ENCODE data around the gene HPGDS. TPM values are rescaled to one million over a fixed set of nuclear protein-coding genes. Genes with fewer than 3 reads are reported as not detected.
"Not testable (repeated sequence)": the region's sequence is repeated elsewhere in the genome, so short reads cannot be mapped to it uniquely, and the experiment has no call there.

The HPGDS gene
- 28.7 and 32.3 TPM in 2 replicates for total RNA-seq (2014; rRNA removed; shearing (Covaris generic))
- polyA plus RNA-seq (2014; cell fraction: nucleus; rRNA removed), result 12.5 and 16.3 TPM in 2 replicates

- DNase-seq (ENCODE audit: extremely low read depth, low read depth), result no peak
Measured at GRCh38 chr4:94342694-94343093, at the start of gene HPGDS. Gene HPGDS, minus strand, starts transcription at chr4:94342836. Its CDS starts 8,207 bp downstream, at chr4:94334629.

GRCh38 chr4:94390804-94391410, 48.3 kb upstream of the HPGDS start:
- no peak for DNase-seq (ENCODE audit: extremely low read depth, low read depth)

- no peak for DNase-seq (ENCODE audit: extremely low read depth, low read depth)
Measured at GRCh38 chr4:94389595-94390267, 47.1 kb upstream of the HPGDS start.

GRCh38 chr4:94387965-94388364, 45.3 kb upstream of the HPGDS start:
- DNase-seq (ENCODE audit: extremely low read depth, low read depth), result not testable (repeated sequence)

GRCh38 chr4:94385452-94385851, 42.8 kb upstream of the HPGDS start:
- DNase-seq (ENCODE audit: extremely low read depth, low read depth), result not testable (repeated sequence)

GRCh38 chr4:94382891-94383290, 40.3 kb upstream of the HPGDS start:
- DNase-seq (ENCODE audit: extremely low read depth, low read depth), result not testable (repeated sequence)

GRCh38 chr4:94378047-94378446, 35.4 kb upstream of the HPGDS start:
- no peak for DNase-seq (ENCODE audit: extremely low read depth, low read depth)

- no peak for DNase-seq (ENCODE audit: extremely low read depth, low read depth)
Measured at GRCh38 chr4:94377294-94377693, 34.7 kb upstream of the HPGDS start.

GRCh38 chr4:94375364-94375763, 32.7 kb upstream of the HPGDS start:
- no peak for DNase-seq (ENCODE audit: extremely low read depth, low read depth)

- no peak for DNase-seq (ENCODE audit: extremely low read depth, low read depth)
Measured at GRCh38 chr4:94373752-94374151, 31.1 kb upstream of the HPGDS start.

GRCh38 chr4:94372991-94373390, 30.4 kb upstream of the HPGDS start:
- DNase-seq (ENCODE audit: extremely low read depth, low read depth), result no peak

GRCh38 chr4:94372228-94372978, 29.8 kb upstream of the HPGDS start:
- no peak for DNase-seq (ENCODE audit: extremely low read depth, low read depth)

GRCh38 chr4:94371290-94371689, 28.7 kb upstream of the HPGDS start:
- no peak for DNase-seq (ENCODE audit: extremely low read depth, low read depth)

GRCh38 chr4:94370533-94371254, 28.1 kb upstream of the HPGDS start:
- no peak for DNase-seq (ENCODE audit: extremely low read depth, low read depth)

- DNase-seq (ENCODE audit: extremely low read depth, low read depth), result no peak
Measured at GRCh38 chr4:94369046-94369445, 26.4 kb upstream of the HPGDS start.

GRCh38 chr4:94368459-94368858, 25.8 kb upstream of the HPGDS start:
- DNase-seq (ENCODE audit: extremely low read depth, low read depth), result no peak

- DNase-seq (ENCODE audit: extremely low read depth, low read depth), result no peak
Measured at GRCh38 chr4:94365304-94365703, 22.7 kb upstream of the HPGDS start.

GRCh38 chr4:94364527-94364926, 21.9 kb upstream of the HPGDS start:
- DNase-seq (ENCODE audit: extremely low read depth, low read depth), result no peak

GRCh38 chr4:94363136-94363655, 20.6 kb upstream of the HPGDS start:
- no peak for DNase-seq (ENCODE audit: extremely low read depth, low read depth)

GRCh38 chr4:94359838-94360237, 17.2 kb upstream of the HPGDS start:
- no peak for DNase-seq (ENCODE audit: extremely low read depth, low read depth)

GRCh38 chr4:94359221-94359620, 16.6 kb upstream of the HPGDS start:
- no peak for DNase-seq (ENCODE audit: extremely low read depth, low read depth)

All from NCI-H460 (cell line).